ENCODE measurements around the gene TSEN15.

The TSEN15 gene

GRCh38 chr1:184028854-184029623 lies 22.5 kb upstream of the TSEN15 start:
- TF ChIP-seq ZFP3 (CRISPR knock-in tag; IDR thresholded peaks at IDR 0.05) = no peak
- ATAC-seq = no peak

- ATAC-seq = no peak
- no peak for TF ChIP-seq TSHZ2 (CRISPR knock-in tag; IDR thresholded peaks at IDR 0.05)
- TF ChIP-seq ESRRG (CRISPR knock-in tag; IDR thresholded peaks at IDR 0.05) = no peak
- no peak for TF ChIP-seq ZNF8 (CRISPR knock-in tag; IDR thresholded peaks at IDR 0.05)
- TF ChIP-seq OSR1 (CRISPR knock-in tag; IDR thresholded peaks at IDR 0.05) = no peak
- TF ChIP-seq TCF4 (CRISPR knock-in tag; IDR thresholded peaks at IDR 0.05; ENCODE audit: borderline replicate concordance) = no peak
Observed at GRCh38 chr1:184030433-184031091, 21.0 kb upstream of the TSEN15 start.

GRCh38 chr1:184031092-184031408 lies 20.5 kb upstream of the TSEN15 start:
- no peak for ATAC-seq
- TF ChIP-seq CREB5 (CRISPR knock-in tag; IDR thresholded peaks at IDR 0.05; ENCODE audit: low read depth) (no peak), ZNF565 (CRISPR knock-in tag; conservative IDR thresholded peaks at IDR 0.05; ENCODE audit: low read depth) (no peak), PPARA (CRISPR knock-in tag; IDR thresholded peaks at IDR 0.05; ENCODE audit: borderline replicate concordance) (no peak), ZFP3 (CRISPR knock-in tag; IDR thresholded peaks at IDR 0.05) (no peak), CSDC2 (CRISPR knock-in tag; IDR thresholded peaks at IDR 0.05) (no peak), RARB (CRISPR knock-in tag; IDR thresholded peaks at IDR 0.05) (no peak), ZC3H10 (CRISPR knock-in tag; IDR thresholded peaks at IDR 0.05) (no peak), ZNF70 (CRISPR knock-in tag; IDR thresholded peaks at IDR 0.05) (no peak), ZNF8 (CRISPR knock-in tag; IDR thresholded peaks at IDR 0.05) (no peak), OSR1 (CRISPR knock-in tag; IDR thresholded peaks at IDR 0.05) (no peak), PATZ1 (CRISPR knock-in tag; IDR thresholded peaks at IDR 0.05; ENCODE audit: borderline replicate concordance) (no peak), BACH2 (CRISPR knock-in tag; IDR thresholded peaks at IDR 0.05; ENCODE audit: borderline replicate concordance) (no peak), SNAI2 (CRISPR knock-in tag; IDR thresholded peaks at IDR 0.05) (no peak), CSRNP3 (CRISPR knock-in tag; IDR thresholded peaks at IDR 0.05) (no peak), ESRRG (CRISPR knock-in tag; IDR thresholded peaks at IDR 0.05) (no peak), POU6F1 (CRISPR knock-in tag; IDR thresholded peaks at IDR 0.05; ENCODE audit: borderline replicate concordance, low read depth) (no peak), TSHZ2 (CRISPR knock-in tag; IDR thresholded peaks at IDR 0.05) (no peak), ARNTL (CRISPR knock-in tag; IDR thresholded peaks at IDR 0.05; ENCODE audit: borderline replicate concordance, low read depth) (no peak), TCF4 (CRISPR knock-in tag; IDR thresholded peaks at IDR 0.05; ENCODE audit: borderline replicate concordance) (no peak)

All from SK-N-SH treated with all-trans-retinoic acid at 6 μM for 48 hours (cell line).